IMR-90 (cell line): ENCODE results near the gene TSTD2. TPM values are rescaled to one million over a fixed set of nuclear protein-coding genes. Genes with fewer than 3 reads are reported as not detected.

ENCODE experiments used
- ATAC-seq: fragments of 200-7000 bp; cut with Tn5 transposase; 2 replicates; pipeline ENCODE4 v1.9.1; 2020; ENCODE audit warnings: low read depth, mild to moderate bottlenecking, moderate library complexity
- BruUV-seq: library from RNA; stranded (reverse); fragments of 400-500 nt; replicated peaks from 2 replicates; lab custom pipeline; 2021; lab: Mats Ljungman, UMichigan
- CTCF ChIA-PET: fragments of 300-600 bp; formaldehyde crosslinking; extraction: SDS; loops from one replicate; lab custom pipeline; 2021; ENCODE audit warnings: antibody characterized with exemption; lab: Yijun Ruan, JAX
- POLR2A ChIA-PET: fragments of 300-600 bp; sonication (Branson Sonifier 250); formaldehyde crosslinking; loops from one replicate; lab custom pipeline; 2022; ENCODE audit warnings: antibody characterized with exemption; ENCODE audit not compliant: unreplicated experiment; lab: Charles Lee
- DNase-seq: peaks from one replicate; pipeline ENCODE4 v3.0.0; 2013
- H2AFZ ChIP-seq: replicated peaks from 2 replicates; pipeline ENCODE3; 2013; ENCODE audit warnings: low read length, mild to moderate bottlenecking; ENCODE audit not compliant: poor library complexity
- H2AK5ac ChIP-seq: 2 replicates; pipeline ENCODE4 v1.6.1; 2013; ENCODE audit warnings: low read depth, low read length, inconsistent platforms
- H2AK9ac ChIP-seq: replicated peaks from 2 replicates; pipeline ENCODE3; 2013; ENCODE audit warnings: mild to moderate bottlenecking, low read depth, low read length, moderate library complexity; ENCODE audit not compliant: poor library complexity
- H2BK120ac ChIP-seq: 2 replicates; pipeline ENCODE4 v1.6.1; 2013; ENCODE audit warnings: low read depth, low read length, inconsistent platforms
- H2BK15ac ChIP-seq: 3 replicates; pipeline ENCODE4 v1.6.1; 2013; ENCODE audit warnings: low read depth, low read length, inconsistent platforms
- H2BK20ac ChIP-seq: 2 replicates; pipeline ENCODE4 v1.6.1; 2013; ENCODE audit warnings: low read depth, mild to moderate bottlenecking, inconsistent platforms, low read length, moderate library complexity
- H2BK5ac ChIP-seq: 2 replicates; pipeline ENCODE4 v1.6.1; 2013; ENCODE audit warnings: mild to moderate bottlenecking, low read depth, low read length, inconsistent platforms; ENCODE audit not compliant: poor library complexity, severe bottlenecking
- H3K14ac ChIP-seq: replicated peaks from 2 replicates; pipeline ENCODE4 v1.6.1; 2013; ENCODE audit warnings: low read depth, low read length, inconsistent platforms
- H3K18ac ChIP-seq: 2 replicates; pipeline ENCODE4 v1.6.1; 2013; ENCODE audit warnings: low read depth, low read length, control low read depth
- H3K23ac ChIP-seq: 2 replicates; pipeline ENCODE4 v1.6.1; 2013; ENCODE audit warnings: low read depth, low read length, inconsistent platforms
- H3K27ac ChIP-seq: 2 replicates; pipeline ENCODE4 v1.5.1; 2013; ENCODE audit warnings: mild to moderate bottlenecking, control low read depth, low read length; ENCODE audit not compliant: insufficient read depth
- H3K27me3 ChIP-seq: 2 replicates; pipeline ENCODE4 v1.6.1; 2013; ENCODE audit warnings: low read length; ENCODE audit not compliant: control insufficient read depth, insufficient read depth
- H3K36me3 ChIP-seq: 2 replicates; pipeline ENCODE4 v1.6.1; 2013; ENCODE audit warnings: low read length, mixed read lengths; ENCODE audit not compliant: control insufficient read depth, insufficient read depth
- H3K4ac ChIP-seq: 2 replicates; pipeline ENCODE4 v1.6.1; 2013; ENCODE audit warnings: low read depth, low read length, inconsistent platforms
- H3K4me1 ChIP-seq: 2 replicates; pipeline ENCODE4 v1.6.1; 2013; ENCODE audit warnings: low read length, mixed read lengths; ENCODE audit not compliant: control insufficient read depth, insufficient read depth
- H3K4me2 ChIP-seq: 2 replicates; pipeline ENCODE4 v1.6.1; 2013; ENCODE audit warnings: low read depth, mild to moderate bottlenecking, control low read depth, low read length, moderate library complexity
- H3K4me3 ChIP-seq: 2 replicates; pipeline ENCODE4 v1.5.1; 2013; ENCODE audit warnings: low read depth, mild to moderate bottlenecking, control low read depth, low read length, moderate library complexity; ENCODE audit not compliant: insufficient read depth
- H3K56ac ChIP-seq: 2 replicates; pipeline ENCODE4 v1.6.1; 2013; ENCODE audit warnings: low read length, inconsistent platforms; ENCODE audit not compliant: insufficient read depth; ENCODE audit errors: extremely low read depth
- H3K79me1 ChIP-seq, 2 experiments: 2 replicates each; pipeline ENCODE4 v1.6.1; 2013; ENCODE audit warnings: low read length in 2 of 2, inconsistent platforms in 1 of 2, low read depth in 1 of 2
- H3K9ac ChIP-seq: 2 replicates; pipeline ENCODE4 v1.6.1; 2013; ENCODE audit warnings: low read depth, low read length, control low read depth
- H3K9me1 ChIP-seq: 2 replicates; pipeline ENCODE4 v1.6.1; 2013; ENCODE audit warnings: low read length, inconsistent platforms; ENCODE audit not compliant: insufficient read depth
- H3K9me3 ChIP-seq: 2 replicates; pipeline ENCODE4 v1.6.1; 2013; ENCODE audit warnings: low read length; ENCODE audit not compliant: control insufficient read depth, insufficient read depth
- H4K20me1 ChIP-seq: 2 replicates; pipeline ENCODE4 v1.6.1; 2013; ENCODE audit warnings: low read length, inconsistent platforms; ENCODE audit not compliant: insufficient read depth
- H4K5ac ChIP-seq: 2 replicates; pipeline ENCODE4 v1.6.1; 2013; ENCODE audit warnings: mild to moderate bottlenecking, low read depth, low read length, control low read depth
- H4K8ac ChIP-seq, 2 experiments: 2 replicates each; pipeline ENCODE4 v1.6.1; 2013; ENCODE audit warnings: low read depth in 2 of 2, low read length in 2 of 2, control low read depth in 1 of 2, inconsistent platforms in 1 of 2
- H4K91ac ChIP-seq: 2 replicates; pipeline ENCODE4 v1.6.1; 2013; ENCODE audit warnings: low read depth, low read length, inconsistent platforms; ENCODE audit not compliant: insufficient read depth
- BHLHE40 ChIP-seq: fragments of 150-350 bp; IDR thresholded peaks from 2 replicates; pipeline ENCODE4 v1.6.1; 2016; ENCODE audit warnings: mild to moderate bottlenecking, low read depth, low read length
- CHD1 ChIP-seq: IDR thresholded peaks from 2 replicates; pipeline ENCODE4 v1.6.1; 2012; ENCODE audit warnings: low read depth, low read length, improper control_type of control experiment
- CTCF ChIP-seq: conservative IDR thresholded peaks from 2 replicates; pipeline ENCODE4 v1.5.1; 2012; ENCODE audit warnings: mild to moderate bottlenecking, low read depth, low read length, improper control_type of control experiment
- ELK1 ChIP-seq: fragments of 150-350 bp; IDR thresholded peaks from 2 replicates; pipeline ENCODE4 v1.6.1; 2016; ENCODE audit warnings: low read depth, mild to moderate bottlenecking, low read length, moderate library complexity, borderline replicate concordance
- FOS ChIP-seq: fragments of 150-350 bp; IDR thresholded peaks from 2 replicates; pipeline ENCODE4 v1.6.1; 2016; ENCODE audit warnings: low read depth, low read length
- MAZ ChIP-seq: IDR thresholded peaks from 2 replicates; pipeline ENCODE4 v1.6.1; 2012; ENCODE audit warnings: low read depth, mild to moderate bottlenecking, low read length, improper control_type of control experiment, moderate library complexity, borderline replicate concordance
- MXI1 ChIP-seq: IDR thresholded peaks from 2 replicates; pipeline ENCODE4 v1.6.1; 2012; ENCODE audit warnings: low read depth, mild to moderate bottlenecking, low read length, moderate library complexity, borderline replicate concordance
- NFE2L2 ChIP-seq: fragments of 150-350 bp; IDR thresholded peaks from 2 replicates; pipeline ENCODE4 v1.6.1; 2016; ENCODE audit warnings: low read depth, mild to moderate bottlenecking, low read length
- POLR2A ChIP-seq: IDR thresholded peaks from 2 replicates; pipeline ENCODE4 v1.6.1; 2012; ENCODE audit warnings: mild to moderate bottlenecking, low read depth, low read length
- RCOR1 ChIP-seq: IDR thresholded peaks from 2 replicates; pipeline ENCODE4 v1.6.1; 2012; ENCODE audit warnings: mild to moderate bottlenecking, low read length, improper control_type of control experiment; ENCODE audit not compliant: insufficient replicate concordance
- SMC3 ChIP-seq: fragments of 150-350 bp; IDR thresholded peaks from 2 replicates; pipeline ENCODE4 v1.6.1; 2016; ENCODE audit warnings: low read depth, mild to moderate bottlenecking, antibody characterized with exemption, low read length, moderate library complexity
- WGBS, 2 experiments: methylation state at CpG; one replicate each; pipeline versions ENCODE4 v1.1.5 to v1.1.7; 2013; ENCODE audit warnings: missing lambda C conversion rate in 2 of 2; ENCODE audit not compliant: insufficient read length in 1 of 2; ENCODE audit errors: extremely low coverage in 2 of 2; 5-methylcytosine and 5-hydroxymethylcytosine counted together
- dilution Hi-C: fragments of 300-500 bp; cut with HindIII; formaldehyde crosslinking; loops from one replicate; pipeline ENCODE4 v1.14.3; 2018; ENCODE audit warnings: low sequenced_read_pairs; ENCODE audit not compliant: unreplicated experiment
- in situ Hi-C: fragments of 300-500 bp; cut with MboI; formaldehyde crosslinking; loops from 3 replicates; pipeline ENCODE4 v1.14.3; 2019; ENCODE audit warnings: low sequenced_read_pairs, inconsistent platforms, mixed read lengths
- intact Hi-C: fragments of 100-400 bp; cut with micrococcal nuclease; formaldehyde crosslinking; loops from 2 replicates; pipeline ENCODE4 v1.10.0; 2022
- polyA plus RNA-seq, 3 experiments: library from polyadenylated mRNA; depleted of rRNA; stranded (reverse); fragments of >200 nt; gene quantifications; 2 replicates each; pipeline ENCODE4 v1.2.3, GENCODE V29; 2012; ENCODE audit warnings: low replicate concordance in 1 of 3
- total RNA-seq: library from RNA; depleted of rRNA; stranded (reverse); fragments of >200 nt; gene quantifications from 2 replicates; pipeline ENCODE4 v1.2.3, GENCODE V29; 2012

TSTD2 gene
- total and polyA plus RNA-seq, 2 of the 4 experiments (the other 2 are of a cell fraction): 11.2 to 16.3 TPM

GRCh38 chr9:97675655-97676054 is 42.5 kb upstream of the TSTD2 start (continued):
- TF ChIP-seq CTCF (no peak), CHD1 (no peak), NFE2L2 (no peak), MAZ (no peak)

GRCh38 chr9:97673922-97674321 is 40.8 kb upstream of the TSTD2 start:
- Histone ChIP-seq H3K27ac (no peak overlapping the region), H3K4ac (no peak overlapping the region), H2BK20ac (no peak overlapping the region), H4K91ac (no peak overlapping the region), H2BK5ac (no peak overlapping the region), H4K20me1 (no peaks in the 10 kb centered on the region), H3K9me1 (peaks cover 3% of the 10 kb centered on the region; the same call in 1 of the 2 replicates), H3K14ac (no peak overlapping the region), H3K56ac (no peak overlapping the region), H3K18ac (no peak overlapping the region), H2BK120ac (no peak overlapping the region), H3K36me3 (peaks cover 52% of the 10 kb centered on the region), H4K8ac (no peak overlapping the region), H3K27me3 (no peaks in the 10 kb centered on the region), H3K9me3 (no peaks in the 10 kb centered on the region), H2AK9ac (no peak overlapping the region), H2BK15ac (no peak overlapping the region), H3K23ac (no peak overlapping the region), H3K9ac (no peak overlapping the region), H3K4me1 (peaks cover 4% of the 10 kb centered on the region; the same call in 1 of the 2 replicates), H4K5ac (no peak overlapping the region), H3K4me3 (no peak overlapping the region), H2AFZ (no peak overlapping the region), H3K4me2 (no peak overlapping the region), H3K79me1 (peaks cover 4 to 9% of the 10 kb centered on the region in 2 experiments; a peak in 3 of 4 replicates), H2AK5ac (no peak overlapping the region)
- ATAC-seq (no peak), DNase-seq (no peak)
- intact Hi-C loops: no loop called here
- BruUV-seq: no TSS peak
- POLR2A ChIA-PET: no interaction called here
- in situ Hi-C loops: no loop called here
- no CpG with 5 or more reads among the region's 3 CpGs for WGBS, 2 experiments
- CTCF ChIA-PET: no interaction called here
- dilution Hi-C loops: no loop called here
- TF ChIP-seq MAZ (no peak), RCOR1 (no peak), ELK1 (no peak), SMC3 (no peak), BHLHE40 (no peak), CHD1 (no peak), MXI1 (no peak), CTCF (no peak), POLR2A (no peak), FOS (no peak)
